ENCODE measurements around the gene USP27X. TPM values are rescaled to one million over a fixed set of nuclear protein-coding genes. Genes with fewer than 3 reads are reported as not detected.

The USP27X gene
- total RNA-seq, 1 experiment from 2014 or later, result 4.2 TPM

DNA sequence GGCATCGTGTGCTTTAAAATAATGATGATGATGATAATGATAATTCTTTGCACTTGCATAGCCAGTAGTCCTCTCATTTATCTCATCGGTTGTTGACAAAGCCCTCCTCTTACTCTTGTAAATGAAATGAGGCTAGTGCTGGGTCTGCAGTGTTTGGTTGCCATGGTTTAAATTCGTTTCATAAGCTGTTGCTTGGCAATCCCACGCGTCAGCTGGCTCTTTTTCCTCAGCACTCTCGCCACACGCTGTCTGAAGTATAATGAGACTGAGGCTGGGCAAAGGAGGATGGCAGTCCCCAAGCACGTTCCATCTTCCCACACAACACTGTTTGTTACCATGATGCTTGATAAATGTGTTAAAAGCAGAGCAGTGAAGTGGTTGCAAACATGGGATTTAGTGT lies 34.7 kb upstream of the USP27X start:
- H3K36me3 Mint-ChIP-seq (ENCODE audit: insufficient read depth, unreplicated experiment), result no peaks in the 10 kb centered on the region
- CTCF ChIA-PET, result no interaction called here
- no peaks in the 10 kb centered on the region for H3K4me1 Mint-ChIP-seq (ENCODE audit: low read depth, unreplicated experiment)
- H3K27ac Mint-ChIP-seq (ENCODE audit: unreplicated experiment), result no peak overlapping the region
- no peaks in the 10 kb centered on the region for H3K9me3 Mint-ChIP-seq (ENCODE audit: low read depth, unreplicated experiment)
- TF ChIP-seq, protein P1, sequence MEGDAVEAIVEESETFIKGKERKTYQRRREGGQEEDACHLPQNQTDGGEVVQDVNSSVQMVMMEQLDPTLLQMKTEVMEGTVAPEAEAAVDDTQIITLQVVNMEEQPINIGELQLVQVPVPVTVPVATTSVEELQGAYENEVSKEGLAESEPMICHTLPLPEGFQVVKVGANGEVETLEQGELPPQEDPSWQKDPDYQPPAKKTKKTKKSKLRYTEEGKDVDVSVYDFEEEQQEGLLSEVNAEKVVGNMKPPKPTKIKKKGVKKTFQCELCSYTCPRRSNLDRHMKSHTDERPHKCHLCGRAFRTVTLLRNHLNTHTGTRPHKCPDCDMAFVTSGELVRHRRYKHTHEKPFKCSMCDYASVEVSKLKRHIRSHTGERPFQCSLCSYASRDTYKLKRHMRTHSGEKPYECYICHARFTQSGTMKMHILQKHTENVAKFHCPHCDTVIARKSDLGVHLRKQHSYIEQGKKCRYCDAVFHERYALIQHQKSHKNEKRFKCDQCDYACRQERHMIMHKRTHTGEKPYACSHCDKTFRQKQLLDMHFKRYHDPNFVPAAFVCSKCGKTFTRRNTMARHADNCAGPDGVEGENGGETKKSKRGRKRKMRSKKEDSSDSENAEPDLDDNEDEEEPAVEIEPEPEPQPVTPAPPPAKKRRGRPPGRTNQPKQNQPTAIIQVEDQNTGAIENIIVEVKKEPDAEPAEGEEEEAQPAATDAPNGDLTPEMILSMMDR (IDR thresholded peaks at IDR 0.05; ENCODE audit: unreplicated experiment), result no peak
- intact Hi-C loops (cut with micrococcal nuclease; ENCODE audit: unreplicated experiment), result no loop called here
- no peak for DNase-seq
- H3K4me3 Mint-ChIP-seq (ENCODE audit: low read depth, unreplicated experiment), result no peak overlapping the region
- BruUV-seq (replicated peaks), result no TSS peak
- H3K27me3 Mint-ChIP-seq (ENCODE audit: unreplicated experiment), result peaks cover 43% of the 10 kb centered on the region

DNA sequence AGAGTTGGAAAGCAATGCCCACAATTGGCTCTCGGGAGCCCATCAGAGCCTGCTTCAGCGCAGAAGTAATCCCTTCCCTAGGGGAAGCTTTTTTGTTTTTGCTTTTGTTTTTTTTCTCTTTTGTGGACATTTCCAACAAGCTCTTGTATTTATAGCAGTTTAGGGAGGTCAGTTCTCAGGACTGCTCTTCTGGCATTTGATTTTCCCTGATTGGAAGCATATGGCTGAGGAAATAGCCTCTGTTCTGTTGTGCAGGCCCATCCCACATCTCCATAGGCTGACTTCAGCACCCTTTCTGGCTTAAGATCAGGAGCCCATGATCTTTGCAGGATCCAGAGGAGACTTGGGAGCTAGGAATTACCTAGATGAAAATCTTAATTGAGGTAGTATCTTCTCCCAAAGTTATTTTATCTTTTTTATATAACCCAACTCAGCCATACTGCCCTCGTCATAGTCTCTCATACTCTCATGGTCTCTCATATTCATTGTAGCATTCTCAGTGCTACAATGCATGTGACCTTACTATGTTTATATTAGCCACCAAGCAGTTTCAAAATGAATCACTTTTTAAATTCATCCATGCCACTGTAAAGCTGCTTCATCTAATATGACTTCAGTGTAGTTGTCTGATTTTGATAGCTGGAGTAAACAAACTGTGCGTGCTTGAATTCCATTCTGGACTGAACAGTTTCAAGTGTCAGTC lies 33.4 kb upstream of the USP27X start:
- BruUV-seq (replicated peaks), result no TSS peak
- Mint-ChIP-seq H3K4me3 (ENCODE audit: low read depth, unreplicated experiment) (no peak overlapping the region), H3K27me3 (ENCODE audit: unreplicated experiment) (peaks cover 55% of the 10 kb centered on the region), H3K9me3 (ENCODE audit: low read depth, unreplicated experiment) (no peaks in the 10 kb centered on the region), H3K4me1 (ENCODE audit: low read depth, unreplicated experiment) (no peaks in the 10 kb centered on the region), H3K27ac (ENCODE audit: unreplicated experiment) (no peak overlapping the region), H3K36me3 (ENCODE audit: insufficient read depth, unreplicated experiment) (no peaks in the 10 kb centered on the region)
- DNase-seq, result no peak
- CTCF ChIA-PET, result no interaction called here
- TF ChIP-seq, protein P1 (IDR thresholded peaks at IDR 0.05; ENCODE audit: unreplicated experiment), result no peak
- intact Hi-C loops (cut with micrococcal nuclease; ENCODE audit: unreplicated experiment), result no loop called here

DNA sequence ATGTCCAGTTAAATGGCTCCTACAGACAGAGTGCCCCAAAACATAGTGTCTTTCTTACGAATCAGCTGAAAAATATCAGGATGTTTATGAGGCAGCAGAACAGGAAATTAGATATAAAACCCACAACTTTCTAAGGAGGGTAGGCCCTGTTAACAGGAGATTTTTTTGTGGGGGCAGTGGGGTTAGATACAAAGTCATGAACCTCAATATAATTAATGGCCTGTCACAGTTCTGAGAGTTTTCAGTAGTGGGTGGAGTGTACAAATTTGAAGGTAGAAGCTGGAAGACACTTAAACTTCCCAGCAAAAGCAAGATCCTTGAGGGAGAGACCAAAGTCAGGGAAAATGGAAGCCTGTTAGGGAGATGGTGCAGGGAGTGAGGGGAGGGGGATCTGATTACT lies 32.8 kb upstream of the USP27X start:
- Mint-ChIP-seq H3K27me3 (ENCODE audit: unreplicated experiment) (peaks cover 62% of the 10 kb centered on the region), H3K27ac (ENCODE audit: unreplicated experiment) (no peak overlapping the region), H3K9me3 (ENCODE audit: low read depth, unreplicated experiment) (no peaks in the 10 kb centered on the region), H3K4me1 (ENCODE audit: low read depth, unreplicated experiment) (no peaks in the 10 kb centered on the region), H3K36me3 (ENCODE audit: insufficient read depth, unreplicated experiment) (no peaks in the 10 kb centered on the region), H3K4me3 (ENCODE audit: low read depth, unreplicated experiment) (no peak overlapping the region)
- no peak for DNase-seq
- CTCF ChIA-PET, result no interaction called here
- BruUV-seq (replicated peaks), result no TSS peak
- TF ChIP-seq, protein P1 (IDR thresholded peaks at IDR 0.05; ENCODE audit: unreplicated experiment), result no peak
- intact Hi-C loops (cut with micrococcal nuclease; ENCODE audit: unreplicated experiment), result no loop called here

DNA sequence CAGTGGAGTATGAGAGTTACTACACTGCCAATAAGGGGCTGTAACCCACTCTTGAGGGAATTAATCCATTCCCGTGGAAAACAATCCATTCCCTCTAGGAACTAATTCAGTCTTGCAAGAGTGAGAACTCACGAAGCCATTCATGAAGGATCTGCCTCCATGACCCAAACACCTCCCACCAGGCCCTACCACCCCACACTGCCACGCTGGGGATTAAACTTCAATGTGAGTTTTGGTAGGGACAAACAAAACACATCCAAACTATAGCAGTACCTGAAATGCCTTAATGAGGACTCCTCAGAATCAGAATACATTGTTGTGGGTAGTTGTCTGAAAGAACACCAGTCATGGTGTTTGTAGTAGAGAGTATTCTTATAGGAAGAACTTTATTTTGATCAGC lies 31.0 kb upstream of the USP27X start:
- intact Hi-C loops (cut with micrococcal nuclease; ENCODE audit: unreplicated experiment), result no loop called here
- CTCF ChIA-PET, result interaction anchor here (0.6 kb wide), 1 partner anchor 164 kb away, joined by 4 read pairs; no protein-coding TSS in a partner anchor
- Mint-ChIP-seq H3K4me3 (ENCODE audit: low read depth, unreplicated experiment) (no peak overlapping the region), H3K27ac (ENCODE audit: unreplicated experiment) (no peak overlapping the region), H3K4me1 (ENCODE audit: low read depth, unreplicated experiment) (no peaks in the 10 kb centered on the region), H3K9me3 (ENCODE audit: low read depth, unreplicated experiment) (no peaks in the 10 kb centered on the region), H3K27me3 (ENCODE audit: unreplicated experiment) (peaks cover 78% of the 10 kb centered on the region), H3K36me3 (ENCODE audit: insufficient read depth, unreplicated experiment) (no peaks in the 10 kb centered on the region)
- BruUV-seq (replicated peaks), result no TSS peak
- TF ChIP-seq, protein P1 (IDR thresholded peaks at IDR 0.05; ENCODE audit: unreplicated experiment), result no peak
- no peak for DNase-seq
